ENCODE measurements around the gene SFXN1. TPM values are rescaled to one million over a fixed set of nuclear protein-coding genes. Genes with fewer than 3 reads are reported as not detected.

SFXN1 gene
- total RNA-seq, 3 donors from 2014 or later (not counting 1 experiment from before 2014, with no cell fraction given), result 30.3 to 55.2 (median 44.0) TPM

DNA sequence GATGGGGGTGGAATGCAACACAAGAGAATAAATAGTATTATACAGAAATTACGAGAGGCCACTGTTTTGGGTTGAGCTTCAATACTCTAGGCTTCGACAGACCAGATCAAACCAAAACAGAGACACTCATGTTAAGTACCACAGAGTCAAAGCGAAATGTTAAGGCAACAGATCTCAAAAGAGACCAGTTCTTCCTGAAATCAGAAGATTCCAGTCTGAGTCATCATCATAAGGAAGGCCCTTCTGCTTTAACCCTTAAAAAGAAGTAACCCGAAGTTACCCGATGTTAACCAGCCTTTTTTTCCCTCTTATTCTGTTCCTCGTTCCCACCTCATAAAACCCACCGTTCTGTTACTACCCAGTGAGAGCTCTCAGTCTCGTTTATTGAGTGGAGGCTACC, 75.9 kb downstream of the SFXN1 start:
- H3K36me3 Mint-ChIP-seq, result no peaks in the 10 kb centered on the region
- intact Hi-C loops (cut with micrococcal nuclease), result no loop called here
- DNase-seq (no peak), ATAC-seq (no peak)
- H3K4me3 Mint-ChIP-seq, result no peak overlapping the region
- H3K4me1 ChIP-seq (ENCODE audit: control insufficient read depth, insufficient read depth, low read length), result no peaks in the 10 kb centered on the region
- no peaks in the 10 kb centered on the region for H3K4me1 Mint-ChIP-seq
- no peak overlapping the region for H3K27ac ChIP-seq (ENCODE audit: low read length)
- no peak overlapping the region for H3K4me3 ChIP-seq (ENCODE audit: low read length)
- H3K27ac Mint-ChIP-seq, result no peak overlapping the region
- H3K9me3 Mint-ChIP-seq, result no peaks in the 10 kb centered on the region
- H3K27me3 ChIP-seq (ENCODE audit: control insufficient read depth, insufficient read depth, low read length), result peaks cover 2% of the 10 kb centered on the region
- H3K27me3 Mint-ChIP-seq (ENCODE audit: low read depth in 2 of 2), result peaks cover 12 to 33% of the 10 kb centered on the region in 2 donors
- TF ChIP-seq, protein P1, sequence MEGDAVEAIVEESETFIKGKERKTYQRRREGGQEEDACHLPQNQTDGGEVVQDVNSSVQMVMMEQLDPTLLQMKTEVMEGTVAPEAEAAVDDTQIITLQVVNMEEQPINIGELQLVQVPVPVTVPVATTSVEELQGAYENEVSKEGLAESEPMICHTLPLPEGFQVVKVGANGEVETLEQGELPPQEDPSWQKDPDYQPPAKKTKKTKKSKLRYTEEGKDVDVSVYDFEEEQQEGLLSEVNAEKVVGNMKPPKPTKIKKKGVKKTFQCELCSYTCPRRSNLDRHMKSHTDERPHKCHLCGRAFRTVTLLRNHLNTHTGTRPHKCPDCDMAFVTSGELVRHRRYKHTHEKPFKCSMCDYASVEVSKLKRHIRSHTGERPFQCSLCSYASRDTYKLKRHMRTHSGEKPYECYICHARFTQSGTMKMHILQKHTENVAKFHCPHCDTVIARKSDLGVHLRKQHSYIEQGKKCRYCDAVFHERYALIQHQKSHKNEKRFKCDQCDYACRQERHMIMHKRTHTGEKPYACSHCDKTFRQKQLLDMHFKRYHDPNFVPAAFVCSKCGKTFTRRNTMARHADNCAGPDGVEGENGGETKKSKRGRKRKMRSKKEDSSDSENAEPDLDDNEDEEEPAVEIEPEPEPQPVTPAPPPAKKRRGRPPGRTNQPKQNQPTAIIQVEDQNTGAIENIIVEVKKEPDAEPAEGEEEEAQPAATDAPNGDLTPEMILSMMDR (IDR thresholded peaks at IDR 0.05), result no peak
- 89% methylated on average over 8 of the region's 8 CpGs for WGBS (ENCODE audit: insufficient coverage)
- no peaks in the 10 kb centered on the region for H3K9me3 ChIP-seq (ENCODE audit: control insufficient read depth, insufficient read depth, low read length)
- no peaks in the 10 kb centered on the region for H3K36me3 ChIP-seq (ENCODE audit: control insufficient read depth, insufficient read depth, low read length)

DNA sequence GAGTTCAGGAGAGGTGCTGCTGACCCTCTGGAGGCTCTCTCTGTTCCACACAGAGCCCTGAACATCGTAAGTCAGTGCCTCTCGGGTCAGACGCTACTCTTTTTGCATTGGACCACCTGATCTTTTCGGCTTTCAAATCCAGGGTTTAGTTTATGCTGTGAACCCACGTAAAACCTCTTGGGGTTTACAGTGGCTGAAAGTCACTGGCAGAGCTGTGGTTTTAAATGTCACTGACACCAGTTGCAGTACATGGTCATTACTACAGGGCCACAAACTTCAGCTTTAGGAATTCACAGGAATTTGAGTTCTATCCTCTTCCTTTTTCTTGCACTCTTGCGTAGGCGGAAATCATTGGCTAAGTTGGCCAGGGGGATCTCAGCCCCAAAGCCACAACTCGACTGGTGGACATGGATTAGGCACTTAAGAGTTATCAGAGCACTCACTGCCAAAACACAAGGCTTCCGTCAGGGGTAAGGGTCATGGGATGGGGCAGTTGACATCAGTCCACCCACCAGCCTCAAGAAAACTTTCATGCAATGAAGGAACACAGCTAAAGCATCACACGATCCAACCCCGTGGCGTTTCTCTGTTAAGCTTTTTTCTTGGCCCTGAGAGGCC, 76.9 kb downstream of the SFXN1 start:
- Mint-ChIP-seq H3K36me3 (no peaks in the 10 kb centered on the region), H3K27ac (no peak overlapping the region), H3K4me1 (no peaks in the 10 kb centered on the region), H3K27me3 (ENCODE audit: low read depth in 2 of 2) (peaks cover 8 to 23% of the 10 kb centered on the region in 2 donors), H3K9me3 (no peaks in the 10 kb centered on the region), H3K4me3 (no peak overlapping the region)
- Histone ChIP-seq H3K4me3 (ENCODE audit: low read length) (no peak overlapping the region), H3K27ac (ENCODE audit: low read length) (no peak overlapping the region), H3K36me3 (ENCODE audit: control insufficient read depth, insufficient read depth, low read length) (no peaks in the 10 kb centered on the region), H3K4me1 (ENCODE audit: control insufficient read depth, insufficient read depth, low read length) (no peaks in the 10 kb centered on the region), H3K9me3 (ENCODE audit: control insufficient read depth, insufficient read depth, low read length) (no peaks in the 10 kb centered on the region), H3K27me3 (ENCODE audit: control insufficient read depth, insufficient read depth, low read length) (no peaks in the 10 kb centered on the region)
- DNase-seq, result no peak
- ATAC-seq, result no peak
- WGBS (ENCODE audit: insufficient coverage), result 79% methylated on average over 12 of the region's 12 CpGs
- TF ChIP-seq, protein P1 (IDR thresholded peaks at IDR 0.05), result no peak
- intact Hi-C loops (cut with micrococcal nuclease), result no loop called here

DNA sequence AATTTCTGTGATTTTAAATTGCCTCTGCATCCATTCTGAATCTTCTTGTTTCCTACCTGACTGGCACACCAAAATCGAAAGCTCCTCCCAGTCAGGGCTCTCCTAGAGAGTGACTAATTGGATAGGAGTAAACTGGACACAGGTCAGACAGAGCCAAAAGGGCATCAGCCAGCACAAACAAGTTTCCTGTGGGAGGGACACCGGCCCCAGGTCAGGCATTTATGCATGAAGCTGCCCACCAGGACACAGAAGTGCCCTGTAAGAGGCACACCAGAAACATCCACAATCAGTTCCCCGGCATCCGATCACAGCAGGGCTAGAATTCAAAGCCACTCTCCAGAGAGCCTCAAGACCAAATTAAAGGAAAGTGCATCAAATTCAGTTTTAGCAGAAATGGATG, 78.4 kb downstream of the SFXN1 start:
- Histone ChIP-seq H3K4me3 (ENCODE audit: low read length) (no peak overlapping the region), H3K4me1 (ENCODE audit: control insufficient read depth, insufficient read depth, low read length) (no peaks in the 10 kb centered on the region), H3K36me3 (ENCODE audit: control insufficient read depth, insufficient read depth, low read length) (no peaks in the 10 kb centered on the region), H3K9me3 (ENCODE audit: control insufficient read depth, insufficient read depth, low read length) (no peaks in the 10 kb centered on the region), H3K27ac (ENCODE audit: low read length) (no peak overlapping the region), H3K27me3 (ENCODE audit: control insufficient read depth, insufficient read depth, low read length) (no peaks in the 10 kb centered on the region)
- TF ChIP-seq, protein P1 (IDR thresholded peaks at IDR 0.05), result no peak
- intact Hi-C loops (cut with micrococcal nuclease), result no loop called here
- DNase-seq (no peak), ATAC-seq (no peak)
- Mint-ChIP-seq H3K4me1 (no peaks in the 10 kb centered on the region), H3K36me3 (no peaks in the 10 kb centered on the region), H3K27me3 (ENCODE audit: low read depth in 2 of 2) (peaks cover 7 to 18% of the 10 kb centered on the region in 2 donors), H3K27ac (no peak overlapping the region), H3K9me3 (no peaks in the 10 kb centered on the region), H3K4me3 (no peak overlapping the region)
- WGBS (ENCODE audit: insufficient coverage), result 90% methylated on average over 4 of the region's 4 CpGs

DNA sequence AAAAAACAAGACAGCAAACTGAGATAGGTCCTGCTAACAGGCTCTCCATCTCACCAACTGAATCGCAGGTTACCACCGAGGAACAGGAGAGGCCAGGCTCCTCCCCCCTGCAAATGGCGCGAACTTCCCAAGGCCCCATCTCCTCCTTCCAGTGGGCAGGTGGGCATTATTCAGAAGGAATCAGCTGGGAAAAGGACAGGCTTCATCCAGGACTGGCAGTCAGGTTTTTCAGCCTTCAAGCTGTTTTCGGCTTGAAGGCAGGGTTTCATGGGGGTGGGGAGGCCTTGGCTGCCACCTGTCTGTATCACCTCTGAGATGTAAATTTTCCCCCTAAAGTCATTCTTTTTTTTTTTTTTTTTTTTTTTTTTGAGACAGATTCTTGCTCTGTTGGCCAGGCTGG, 79.4 kb downstream of the SFXN1 start:
- WGBS (ENCODE audit: insufficient coverage), result 96% methylated on average over 5 of the region's 5 CpGs

More for the DNA sequence above, 79.4 kb downstream of the SFXN1 start:
- Histone ChIP-seq H3K27ac (ENCODE audit: low read length) (no peak overlapping the region), H3K4me1 (ENCODE audit: control insufficient read depth, insufficient read depth, low read length) (no peaks in the 10 kb centered on the region), H3K9me3 (ENCODE audit: control insufficient read depth, insufficient read depth, low read length) (no peaks in the 10 kb centered on the region), H3K36me3 (ENCODE audit: control insufficient read depth, insufficient read depth, low read length) (no peaks in the 10 kb centered on the region), H3K4me3 (ENCODE audit: low read length) (no peak overlapping the region), H3K27me3 (ENCODE audit: control insufficient read depth, insufficient read depth, low read length) (peaks cover 2% of the 10 kb centered on the region)
- intact Hi-C loops (cut with micrococcal nuclease), result no loop called here
- TF ChIP-seq, protein P1 (IDR thresholded peaks at IDR 0.05), result no peak
- Mint-ChIP-seq H3K9me3 (no peaks in the 10 kb centered on the region), H3K36me3 (no peaks in the 10 kb centered on the region), H3K4me3 (no peak overlapping the region), H3K27me3 (ENCODE audit: low read depth in 2 of 2) (peaks cover 6 to 14% of the 10 kb centered on the region in 2 donors), H3K27ac (no peak overlapping the region), H3K4me1 (no peaks in the 10 kb centered on the region)
- DNase-seq (no peak), ATAC-seq (no peak)
